MM.1S (cell line): ENCODE results near the gene BID.

Experiments used
- DNase-seq: peaks from one replicate; pipeline ENCODE4 v3.0.0-alpha.2; 2015
- H2AFZ ChIP-seq: fragments of 300-600 bp; sonication (generic); 2 replicates; pipeline ENCODE4 v1.6.0; 2016; ENCODE audit warnings: antibody characterized with exemption, low read length
- H3F3A ChIP-seq: fragments of 300-600 bp; sonication (generic); 2 replicates; pipeline ENCODE4 v1.6.1; 2016; ENCODE audit warnings: mild to moderate bottlenecking, antibody characterized with exemption, low read length, moderate library complexity, mixed read lengths; ENCODE audit not compliant: insufficient read depth
- H3K27ac ChIP-seq: fragments of 300-600 bp; sonication (generic); 2 replicates; pipeline ENCODE4 v1.5.1; 2016; ENCODE audit warnings: mild to moderate bottlenecking, low read length
- H3K27me3 ChIP-seq: fragments of 300-600 bp; sonication (generic); replicated peaks from 2 replicates; pipeline ENCODE4 v1.6.0; 2016; ENCODE audit warnings: low read length; ENCODE audit not compliant: insufficient read depth
- H3K36me3 ChIP-seq: fragments of 300-600 bp; sonication (generic); replicated peaks from 2 replicates; pipeline ENCODE4 v1.6.1; 2016; ENCODE audit warnings: mild to moderate bottlenecking, low read length, mixed read lengths; ENCODE audit not compliant: insufficient read depth
- H3K4me1 ChIP-seq: fragments of 300-600 bp; sonication (generic); 2 replicates; pipeline ENCODE4 v1.6.1; 2016; ENCODE audit warnings: low read length, mixed read lengths
- H3K4me2 ChIP-seq: fragments of 300-600 bp; sonication (generic); 2 replicates; pipeline ENCODE4 v1.6.0; 2016; ENCODE audit warnings: low read depth, low read length
- H3K4me3 ChIP-seq: fragments of 300-600 bp; sonication (generic); 2 replicates; pipeline ENCODE4 v1.5.1; 2016; ENCODE audit warnings: low read length, mixed read lengths
- H3K79me2 ChIP-seq: fragments of 300-600 bp; sonication (generic); 2 replicates; pipeline ENCODE4 v1.6.1; 2016; ENCODE audit warnings: mixed run types, low read length, mixed read lengths
- H3K9ac ChIP-seq: fragments of 300-600 bp; sonication (generic); 2 replicates; pipeline ENCODE4 v1.6.1; 2016; ENCODE audit warnings: low read length, mixed read lengths
- H3K9me2 ChIP-seq: fragments of 300-600 bp; sonication (generic); replicated peaks from 2 replicates; pipeline ENCODE4 v1.6.1; 2016; ENCODE audit warnings: mild to moderate bottlenecking, low read length, mixed read lengths; ENCODE audit not compliant: insufficient read depth
- H3K9me3 ChIP-seq: fragments of 300-600 bp; sonication (generic); replicated peaks from 2 replicates; pipeline ENCODE4 v1.6.1; 2016; ENCODE audit warnings: mild to moderate bottlenecking, low read length, mixed read lengths; ENCODE audit not compliant: insufficient read depth
- H4K20me1 ChIP-seq: fragments of 300-600 bp; sonication (generic); 2 replicates; pipeline ENCODE4 v1.6.1; 2016; ENCODE audit warnings: mild to moderate bottlenecking, low read length, moderate library complexity, mixed read lengths; ENCODE audit not compliant: insufficient read depth
- CTCF ChIP-seq: fragments of 300-600 bp; sonication (generic); IDR thresholded peaks from 2 replicates; pipeline ENCODE4 v1.5.1; 2016; ENCODE audit warnings: antibody characterized with exemption, low read length, mixed read lengths
- EZH2 ChIP-seq: fragments of 300-600 bp; sonication (generic); optimal IDR thresholded peaks from 2 replicates; pipeline ENCODE3; 2017; ENCODE audit warnings: low read depth, mild to moderate bottlenecking, antibody characterized with exemption, low read length, mixed read lengths
- EZH2phosphoT487 ChIP-seq: fragments of 300-600 bp; sonication (generic); IDR thresholded peaks from 2 replicates; pipeline ENCODE4 v1.6.1; 2018; ENCODE audit warnings: antibody characterized with exemption, low read length

BID gene

GRCh38 chr22:17775781-17776465, 1.7 kb upstream of the BID start:
- no peaks in the 10 kb centered on the region for H3K36me3 ChIP-seq
- TF ChIP-seq EZH2phosphoT487 = no peak
- TF ChIP-seq CTCF = no peak
- no peak for TF ChIP-seq EZH2
- H3K27me3 ChIP-seq = no peaks in the 10 kb centered on the region
- H3K9ac ChIP-seq = no peak overlapping the region
- H3F3A ChIP-seq = peaks cover 8% of the 10 kb centered on the region
- no peak overlapping the region for H3K27ac ChIP-seq
- no peak overlapping the region for H3K4me2 ChIP-seq
- peaks cover 56% of the 10 kb centered on the region for H3K79me2 ChIP-seq
- no peaks in the 10 kb centered on the region for H3K9me2 ChIP-seq
- no peak overlapping the region for H3K4me3 ChIP-seq
- H4K20me1 ChIP-seq = peaks cover 6% of the 10 kb centered on the region; the same call in 1 of the 2 replicates
- DNase-seq = no peak
- no peaks in the 10 kb centered on the region for H3K9me3 ChIP-seq
- no peak overlapping the region for H2AFZ ChIP-seq
- peaks cover 11% of the 10 kb centered on the region; the same call in 1 of the 2 replicates for H3K4me1 ChIP-seq

GRCh38 chr22:17774926-17775685, 837 bp upstream of the BID start:
- Histone ChIP-seq H2AFZ (peak overlapping the region; percentile 72; the same call in 1 of the 2 replicates), H3K36me3 (no peaks in the 10 kb centered on the region), H3K79me2 (peaks cover 64% of the 10 kb centered on the region), H3K4me3 (peak overlapping the region; percentile 65), H3K9me3 (no peaks in the 10 kb centered on the region), H3K9me2 (no peaks in the 10 kb centered on the region), H3K4me2 (peak overlapping the region; percentile 94; the same call in 1 of the 2 replicates), H3K4me1 (peaks cover 11% of the 10 kb centered on the region; the same call in 1 of the 2 replicates), H3F3A (peaks cover 8% of the 10 kb centered on the region), H3K27ac (no peak overlapping the region; the same call in 1 of the 2 replicates), H4K20me1 (peaks cover 6% of the 10 kb centered on the region; the same call in 1 of the 2 replicates), H3K9ac (peak overlapping the region; percentile 63; the same call in 1 of the 2 replicates), H3K27me3 (no peaks in the 10 kb centered on the region)
- DNase-seq = no peak
- no peak for TF ChIP-seq EZH2
- TF ChIP-seq EZH2phosphoT487 = no peak

- Histone ChIP-seq H3K9ac (peak overlapping the region; percentile 63), H3K36me3 (no peaks in the 10 kb centered on the region), H3K9me3 (no peaks in the 10 kb centered on the region), H3K27ac (peak overlapping the region; percentile 28; the same call in 1 of the 2 replicates), H3K79me2 (peaks cover 65% of the 10 kb centered on the region), H3K4me1 (peaks cover 11% of the 10 kb centered on the region; the same call in 1 of the 2 replicates), H3K4me3 (peak overlapping the region; percentile 77), H3K27me3 (no peaks in the 10 kb centered on the region), H2AFZ (no peak overlapping the region; the same call in 1 of the 2 replicates), H3K9me2 (no peaks in the 10 kb centered on the region), H3F3A (peaks cover 8% of the 10 kb centered on the region), H4K20me1 (peaks cover 6% of the 10 kb centered on the region; the same call in 1 of the 2 replicates), H3K4me2 (peak overlapping the region; percentile 97)
- TF ChIP-seq EZH2 (no peak), EZH2phosphoT487 (no peak), CTCF (no peak)
- DNase-seq = peak; percentile 87
Observed at GRCh38 chr22:17773606-17774205, 563 bp downstream of the BID start.
